ENCODE results near the gene PIGH. TPM values are rescaled to one million over a fixed set of nuclear protein-coding genes. Genes with fewer than 3 reads are reported as not detected.
A peak's percentile ranks its signal among the peaks of the same experiment; 100 is the strongest.

The PIGH gene
- total and polyA plus RNA-seq, 2 of the 13 experiments (the other 11 are each of a cell fraction or from before 2014, with no cell fraction given): 30.0 to 43.5 TPM

DNA sequence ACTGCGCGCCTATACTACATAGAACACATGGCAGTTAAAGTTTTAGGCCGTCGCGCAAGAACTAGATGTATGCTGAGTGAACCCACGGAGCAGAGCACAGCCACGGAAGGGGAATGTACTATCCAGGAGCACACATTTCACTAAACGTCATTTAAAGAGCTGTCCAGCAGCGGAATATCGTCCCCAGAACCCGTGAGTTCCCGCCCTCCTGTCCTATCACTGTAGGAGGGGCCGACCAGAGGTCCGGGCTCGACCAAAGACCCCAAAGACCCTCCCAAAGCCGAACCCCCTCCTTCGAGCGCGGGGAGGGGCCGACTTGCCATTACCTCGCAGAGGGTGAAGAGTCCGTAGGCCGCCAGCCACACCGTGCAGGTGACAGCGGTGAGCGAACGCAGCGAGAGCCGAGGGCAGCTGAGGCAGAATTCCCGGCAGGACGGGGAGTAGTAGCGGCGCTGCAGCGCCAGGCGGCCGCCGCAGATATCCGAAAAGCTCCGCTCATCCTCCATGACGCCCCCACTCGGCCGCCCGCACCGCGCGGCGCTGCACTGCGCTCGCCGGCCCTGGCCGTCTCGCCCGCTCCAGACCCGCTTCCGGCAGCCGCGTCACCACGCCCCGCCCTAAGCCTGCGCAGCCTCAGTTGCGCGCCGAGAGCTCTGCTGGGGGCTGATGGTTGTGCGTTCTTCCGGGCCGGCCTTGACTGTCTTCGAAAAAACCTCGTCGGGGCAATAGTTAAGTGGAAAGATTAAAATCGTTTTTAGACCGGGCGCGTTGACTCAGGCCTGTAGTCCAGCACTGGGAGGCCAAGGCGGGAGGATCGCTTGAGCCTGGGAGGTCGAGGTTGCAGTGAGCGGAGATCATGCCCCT lies at the start of gene PIGH (continued):
- TF ChIP-seq CEBPB (IDR thresholded peaks at IDR 0.05; ENCODE audit: borderline replicate concordance, low read depth, low read length): no peak
- no peak for TF ChIP-seq HOXA5 (CRISPR knock-in tag; IDR thresholded peaks at IDR 0.05)
- TF ChIP-seq ZFP41 (CRISPR knock-in tag; IDR thresholded peaks at IDR 0.05; ENCODE audit: borderline replicate concordance): no peak
- TF ChIP-seq, protein P1, sequence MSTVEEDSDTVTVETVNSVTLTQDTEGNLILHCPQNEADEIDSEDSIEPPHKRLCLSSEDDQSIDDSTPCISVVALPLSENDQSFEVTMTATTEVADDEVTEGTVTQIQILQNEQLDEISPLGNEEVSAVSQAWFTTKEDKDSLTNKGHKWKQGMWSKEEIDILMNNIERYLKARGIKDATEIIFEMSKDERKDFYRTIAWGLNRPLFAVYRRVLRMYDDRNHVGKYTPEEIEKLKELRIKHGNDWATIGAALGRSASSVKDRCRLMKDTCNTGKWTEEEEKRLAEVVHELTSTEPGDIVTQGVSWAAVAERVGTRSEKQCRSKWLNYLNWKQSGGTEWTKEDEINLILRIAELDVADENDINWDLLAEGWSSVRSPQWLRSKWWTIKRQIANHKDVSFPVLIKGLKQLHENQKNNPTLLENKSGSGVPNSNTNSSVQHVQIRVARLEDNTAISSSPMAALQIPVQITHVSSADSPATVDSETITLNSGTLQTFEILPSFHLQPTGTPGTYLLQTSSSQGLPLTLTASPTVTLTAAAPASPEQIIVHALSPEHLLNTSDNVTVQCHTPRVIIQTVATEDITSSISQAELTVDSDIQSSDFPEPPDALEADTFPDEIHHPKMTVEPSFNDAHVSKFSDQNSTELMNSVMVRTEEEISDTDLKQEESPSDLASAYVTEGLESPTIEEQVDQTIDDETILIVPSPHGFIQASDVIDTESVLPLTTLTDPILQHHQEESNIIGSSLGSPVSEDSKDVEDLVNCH (CRISPR knock-in tag; IDR thresholded peaks at IDR 0.05): no peak
- TF ChIP-seq SRSF4 (IDR thresholded peaks at IDR 0.05; ENCODE audit: low read depth, low read length, poor library complexity, severe bottlenecking): no peak
- TF ChIP-seq, protein P2, sequence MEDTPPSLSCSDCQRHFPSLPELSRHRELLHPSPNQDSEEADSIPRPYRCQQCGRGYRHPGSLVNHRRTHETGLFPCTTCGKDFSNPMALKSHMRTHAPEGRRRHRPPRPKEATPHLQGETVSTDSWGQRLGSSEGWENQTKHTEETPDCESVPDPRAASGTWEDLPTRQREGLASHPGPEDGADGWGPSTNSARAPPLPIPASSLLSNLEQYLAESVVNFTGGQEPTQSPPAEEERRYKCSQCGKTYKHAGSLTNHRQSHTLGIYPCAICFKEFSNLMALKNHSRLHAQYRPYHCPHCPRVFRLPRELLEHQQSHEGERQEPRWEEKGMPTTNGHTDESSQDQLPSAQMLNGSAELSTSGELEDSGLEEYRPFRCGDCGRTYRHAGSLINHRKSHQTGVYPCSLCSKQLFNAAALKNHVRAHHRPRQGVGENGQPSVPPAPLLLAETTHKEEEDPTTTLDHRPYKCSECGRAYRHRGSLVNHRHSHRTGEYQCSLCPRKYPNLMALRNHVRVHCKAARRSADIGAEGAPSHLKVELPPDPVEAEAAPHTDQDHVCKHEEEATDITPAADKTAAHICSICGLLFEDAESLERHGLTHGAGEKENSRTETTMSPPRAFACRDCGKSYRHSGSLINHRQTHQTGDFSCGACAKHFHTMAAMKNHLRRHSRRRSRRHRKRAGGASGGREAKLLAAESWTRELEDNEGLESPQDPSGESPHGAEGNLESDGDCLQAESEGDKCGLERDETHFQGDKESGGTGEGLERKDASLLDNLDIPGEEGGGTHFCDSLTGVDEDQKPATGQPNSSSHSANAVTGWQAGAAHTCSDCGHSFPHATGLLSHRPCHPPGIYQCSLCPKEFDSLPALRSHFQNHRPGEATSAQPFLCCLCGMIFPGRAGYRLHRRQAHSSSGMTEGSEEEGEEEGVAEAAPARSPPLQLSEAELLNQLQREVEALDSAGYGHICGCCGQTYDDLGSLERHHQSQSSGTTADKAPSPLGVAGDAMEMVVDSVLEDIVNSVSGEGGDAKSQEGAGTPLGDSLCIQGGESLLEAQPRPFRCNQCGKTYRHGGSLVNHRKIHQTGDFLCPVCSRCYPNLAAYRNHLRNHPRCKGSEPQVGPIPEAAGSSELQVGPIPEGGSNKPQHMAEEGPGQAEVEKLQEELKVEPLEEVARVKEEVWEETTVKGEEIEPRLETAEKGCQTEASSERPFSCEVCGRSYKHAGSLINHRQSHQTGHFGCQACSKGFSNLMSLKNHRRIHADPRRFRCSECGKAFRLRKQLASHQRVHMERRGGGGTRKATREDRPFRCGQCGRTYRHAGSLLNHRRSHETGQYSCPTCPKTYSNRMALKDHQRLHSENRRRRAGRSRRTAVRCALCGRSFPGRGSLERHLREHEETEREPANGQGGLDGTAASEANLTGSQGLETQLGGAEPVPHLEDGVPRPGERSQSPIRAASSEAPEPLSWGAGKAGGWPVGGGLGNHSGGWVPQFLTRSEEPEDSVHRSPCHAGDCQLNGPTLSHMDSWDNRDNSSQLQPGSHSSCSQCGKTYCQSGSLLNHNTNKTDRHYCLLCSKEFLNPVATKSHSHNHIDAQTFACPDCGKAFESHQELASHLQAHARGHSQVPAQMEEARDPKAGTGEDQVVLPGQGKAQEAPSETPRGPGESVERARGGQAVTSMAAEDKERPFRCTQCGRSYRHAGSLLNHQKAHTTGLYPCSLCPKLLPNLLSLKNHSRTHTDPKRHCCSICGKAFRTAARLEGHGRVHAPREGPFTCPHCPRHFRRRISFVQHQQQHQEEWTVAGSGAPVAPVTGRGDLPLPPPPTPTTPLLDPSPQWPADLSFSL (CRISPR knock-in tag; IDR thresholded peaks at IDR 0.05): peak; percentile 25; the same call in 1 of the 2 replicates
- TF ChIP-seq, protein P3, sequence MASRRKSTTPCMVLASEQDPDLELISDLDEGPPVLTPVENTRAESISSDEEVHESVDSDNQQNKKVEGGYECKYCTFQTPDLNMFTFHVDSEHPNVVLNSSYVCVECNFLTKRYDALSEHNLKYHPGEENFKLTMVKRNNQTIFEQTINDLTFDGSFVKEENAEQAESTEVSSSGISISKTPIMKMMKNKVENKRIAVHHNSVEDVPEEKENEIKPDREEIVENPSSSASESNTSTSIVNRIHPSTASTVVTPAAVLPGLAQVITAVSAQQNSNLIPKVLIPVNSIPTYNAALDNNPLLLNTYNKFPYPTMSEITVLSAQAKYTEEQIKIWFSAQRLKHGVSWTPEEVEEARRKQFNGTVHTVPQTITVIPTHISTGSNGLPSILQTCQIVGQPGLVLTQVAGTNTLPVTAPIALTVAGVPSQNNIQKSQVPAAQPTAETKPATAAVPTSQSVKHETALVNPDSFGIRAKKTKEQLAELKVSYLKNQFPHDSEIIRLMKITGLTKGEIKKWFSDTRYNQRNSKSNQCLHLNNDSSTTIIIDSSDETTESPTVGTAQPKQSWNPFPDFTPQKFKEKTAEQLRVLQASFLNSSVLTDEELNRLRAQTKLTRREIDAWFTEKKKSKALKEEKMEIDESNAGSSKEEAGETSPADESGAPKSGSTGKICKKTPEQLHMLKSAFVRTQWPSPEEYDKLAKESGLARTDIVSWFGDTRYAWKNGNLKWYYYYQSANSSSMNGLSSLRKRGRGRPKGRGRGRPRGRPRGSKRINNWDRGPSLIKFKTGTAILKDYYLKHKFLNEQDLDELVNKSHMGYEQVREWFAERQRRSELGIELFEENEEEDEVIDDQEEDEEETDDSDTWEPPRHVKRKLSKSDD (CRISPR knock-in tag; IDR thresholded peaks at IDR 0.05; ENCODE audit: low read depth): no peak
- peak; percentile 89 for TF ChIP-seq CREB1 (IDR thresholded peaks at IDR 0.05)
- TF ChIP-seq CREB1 (CRISPR knock-in tag; IDR thresholded peaks at IDR 0.05): peak; percentile 13; the same call in 1 of the 2 replicates
- no peak for TF ChIP-seq CEBPG (CRISPR knock-in tag; IDR thresholded peaks at IDR 0.05)
- TF ChIP-seq, protein P4, sequence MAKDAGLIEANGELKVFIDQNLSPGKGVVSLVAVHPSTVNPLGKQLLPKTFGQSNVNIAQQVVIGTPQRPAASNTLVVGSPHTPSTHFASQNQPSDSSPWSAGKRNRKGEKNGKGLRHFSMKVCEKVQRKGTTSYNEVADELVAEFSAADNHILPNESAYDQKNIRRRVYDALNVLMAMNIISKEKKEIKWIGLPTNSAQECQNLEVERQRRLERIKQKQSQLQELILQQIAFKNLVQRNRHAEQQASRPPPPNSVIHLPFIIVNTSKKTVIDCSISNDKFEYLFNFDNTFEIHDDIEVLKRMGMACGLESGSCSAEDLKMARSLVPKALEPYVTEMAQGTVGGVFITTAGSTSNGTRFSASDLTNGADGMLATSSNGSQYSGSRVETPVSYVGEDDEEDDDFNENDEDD (CRISPR knock-in tag; IDR thresholded peaks at IDR 0.05; ENCODE audit: borderline replicate concordance): peak; percentile 56; the same call in 1 of the 2 replicates
- TF ChIP-seq AKAP8 (CRISPR knock-in tag; IDR thresholded peaks at IDR 0.05): peak; percentile 75; the same call in 1 of the 2 replicates

All from HepG2 (cell line).